ENCODE measurements around the gene CDKL4.

GRCh38 chr2:39174022-39174421 lies 69.7 kb downstream of the CDKL4 start:
- TF ChIP-seq ZNF766 (CRISPR knock-in tag; IDR thresholded peaks at IDR 0.05; ENCODE audit: borderline replicate concordance) (no peak), ESRRA (CRISPR knock-in tag; IDR thresholded peaks at IDR 0.05; ENCODE audit: low read depth) (no peak)

Data from HepG2 (cell line).